Measurements from ENCODE around the gene PHF13.
"Not testable (repeated sequence)": the region's sequence is repeated elsewhere in the genome, so short reads cannot be mapped to it uniquely, and the experiment has no call there.

The PHF13 gene

GRCh38 chr1:6631058-6631457, 17.5 kb downstream of the PHF13 start:
- no peak for DNase-seq

- no peak for DNase-seq
These were observed 19.3 kb downstream of the PHF13 start for GRCh38 chr1:6632588-6633514.

GRCh38 chr1:6634371-6635052, 21.0 kb downstream of the PHF13 start:
- DNase-seq = peak; percentile 50

- DNase-seq = no peak
These were observed 21.8 kb downstream of the PHF13 start for GRCh38 chr1:6635161-6635909.

GRCh38 chr1:6635910-6636760, 22.6 kb downstream of the PHF13 start:
- DNase-seq = no peak

- not testable (repeated sequence) for DNase-seq
These were observed 23.2 kb downstream of the PHF13 start for GRCh38 chr1:6636778-6637177.

- no peak for DNase-seq
These were observed 24.2 kb downstream of the PHF13 start for GRCh38 chr1:6637770-6638169.

GRCh38 chr1:6638226-6638625, 24.7 kb downstream of the PHF13 start:
- no peak for DNase-seq

- not testable (repeated sequence) for DNase-seq
These were observed 27.3 kb downstream of the PHF13 start for GRCh38 chr1:6640867-6641266.

- DNase-seq = no peak
These were observed 31.5 kb downstream of the PHF13 start for GRCh38 chr1:6645018-6645417.

- DNase-seq = no peak
These were observed 33.1 kb downstream of the PHF13 start for GRCh38 chr1:6646499-6647148.

- no peak for DNase-seq
These were observed 35.0 kb downstream of the PHF13 start for GRCh38 chr1:6648556-6648955.

GRCh38 chr1:6651909-6652308, 38.4 kb downstream of the PHF13 start:
- no peak for DNase-seq

GRCh38 chr1:6652986-6653385, 39.5 kb downstream of the PHF13 start:
- no peak for DNase-seq

- no peak for DNase-seq
These were observed 40.1 kb downstream of the PHF13 start for GRCh38 chr1:6653436-6654290.

GRCh38 chr1:6657138-6657537, 43.6 kb downstream of the PHF13 start:
- no peak for DNase-seq

GRCh38 chr1:6658359-6659060, 45.0 kb downstream of the PHF13 start:
- no peak for DNase-seq

GRCh38 chr1:6660415-6661049, 47.0 kb downstream of the PHF13 start:
- DNase-seq = no peak

GRCh38 chr1:6662468-6662867, 48.9 kb downstream of the PHF13 start:
- not testable (repeated sequence) for DNase-seq

GRCh38 chr1:6666696-6667095, 53.2 kb downstream of the PHF13 start:
- no peak for DNase-seq
